Loucy (cell line): ENCODE data around the gene MYH7B.

Experiments
- H2AFZ ChIP-seq: fragments of 200-600 bp; sonication (generic); 2 replicates; pipeline ENCODE4 v1.6.0; 2016; ENCODE audit warnings: antibody characterized with exemption, mild to moderate bottlenecking, low read length, moderate library complexity
- H3F3A ChIP-seq: fragments of 200-600 bp; 2 replicates; pipeline ENCODE4 v1.6.0; 2016; ENCODE audit warnings: antibody characterized with exemption, low read depth, mild to moderate bottlenecking
- H3K27me3 ChIP-seq: fragments of 200-600 bp; sonication (generic); 2 replicates; pipeline ENCODE4 v1.6.1; 2014; ENCODE audit warnings: low read length, mild to moderate bottlenecking; ENCODE audit not compliant: insufficient read depth, poor library complexity, severe bottlenecking
- H3K36me3 ChIP-seq: fragments of 200-600 bp; sonication (generic); 2 replicates; pipeline ENCODE4 v1.6.1; 2016; ENCODE audit warnings: low read length; ENCODE audit not compliant: insufficient read depth
- H3K4me1 ChIP-seq: fragments of 200-600 bp; sonication (generic); 2 replicates; pipeline ENCODE4 v1.5.1; 2014; ENCODE audit warnings: low read length, mild to moderate bottlenecking; ENCODE audit not compliant: insufficient read depth, poor library complexity, severe bottlenecking
- H3K4me2 ChIP-seq: fragments of 200-600 bp; sonication (generic); 2 replicates; pipeline ENCODE4 v1.6.0; 2014; ENCODE audit warnings: antibody characterized with exemption, low read length, low read depth, mild to moderate bottlenecking; ENCODE audit not compliant: poor library complexity, severe bottlenecking
- H3K4me3 ChIP-seq: fragments of 200-600 bp; sonication (generic); 2 replicates; pipeline ENCODE4 v1.5.1; 2014; ENCODE audit warnings: low read length, mild to moderate bottlenecking, mixed read lengths; ENCODE audit not compliant: poor library complexity, severe bottlenecking
- H3K79me2 ChIP-seq: fragments of 200-600 bp; sonication (generic); 2 replicates; pipeline ENCODE4 v1.6.1; 2014; ENCODE audit warnings: low read length; ENCODE audit not compliant: insufficient read depth
- H3K9ac ChIP-seq: fragments of 200-600 bp; sonication (generic); 2 replicates; pipeline ENCODE4 v1.6.0; 2014; ENCODE audit warnings: mild to moderate bottlenecking, low read depth, low read length, moderate library complexity; ENCODE audit not compliant: poor library complexity, severe bottlenecking
- H3K9me2 ChIP-seq: fragments of 200-600 bp; sonication (generic); replicated peaks from 2 replicates; pipeline ENCODE4 v1.6.1; 2016; ENCODE audit warnings: low read depth, low read length, mixed read lengths
- H3K9me3 ChIP-seq: fragments of 200-600 bp; sonication (generic); 2 replicates; pipeline ENCODE4 v1.6.1; 2014; ENCODE audit warnings: mild to moderate bottlenecking, antibody characterized with exemption, low read length, low read depth; ENCODE audit not compliant: insufficient read depth
- H4K20me1 ChIP-seq: fragments of 200-600 bp; sonication (generic); 2 replicates; pipeline ENCODE4 v1.6.0; 2014; ENCODE audit warnings: antibody characterized with exemption, low read length, mild to moderate bottlenecking; ENCODE audit not compliant: insufficient read depth, poor library complexity, severe bottlenecking
- CTCF ChIP-seq: fragments of 200-600 bp; sonication (generic); conservative IDR thresholded peaks from 2 replicates; pipeline ENCODE4 v1.5.1; 2014; ENCODE audit warnings: mild to moderate bottlenecking, antibody characterized with exemption, low read length
- EZH2phosphoT487 ChIP-seq: fragments of 200-600 bp; IDR thresholded peaks from 2 replicates; pipeline ENCODE4 v1.6.1; 2018; ENCODE audit warnings: antibody characterized with exemption, mild to moderate bottlenecking, moderate library complexity, borderline replicate concordance

MYH7B gene

GRCh38 chr20:34995696-34996095, 40.0 kb downstream of the MYH7B start:
- H3K9me2 ChIP-seq, result no peaks in the 10 kb centered on the region
- no peaks in the 10 kb centered on the region for H3K27me3 ChIP-seq
- TF ChIP-seq EZH2phosphoT487, result no peak
- no peak for TF ChIP-seq CTCF
- no peak overlapping the region for H3K4me3 ChIP-seq
- H3K4me2 ChIP-seq, result no peak overlapping the region
- H3K36me3 ChIP-seq, result peaks cover 38% of the 10 kb centered on the region; the same call in 1 of the 2 replicates
- no peaks in the 10 kb centered on the region for H3K9me3 ChIP-seq
- no peaks in the 10 kb centered on the region for H3F3A ChIP-seq
- no peak overlapping the region for H2AFZ ChIP-seq
- no peaks in the 10 kb centered on the region for H3K4me1 ChIP-seq
- no peaks in the 10 kb centered on the region for H4K20me1 ChIP-seq
- no peaks in the 10 kb centered on the region for H3K79me2 ChIP-seq
- H3K9ac ChIP-seq, result no peak overlapping the region

- TF ChIP-seq CTCF, result no peak
- no peak for TF ChIP-seq EZH2phosphoT487
- Histone ChIP-seq H3K4me3 (no peak overlapping the region), H4K20me1 (no peaks in the 10 kb centered on the region), H2AFZ (no peak overlapping the region), H3F3A (no peaks in the 10 kb centered on the region), H3K9me2 (no peaks in the 10 kb centered on the region), H3K36me3 (peaks cover 41% of the 10 kb centered on the region; the same call in 1 of the 2 replicates), H3K9ac (no peak overlapping the region), H3K4me1 (no peaks in the 10 kb centered on the region), H3K4me2 (no peak overlapping the region), H3K9me3 (no peaks in the 10 kb centered on the region), H3K27me3 (no peaks in the 10 kb centered on the region), H3K79me2 (no peaks in the 10 kb centered on the region)
Measured at GRCh38 chr20:34996243-34997028, 40.8 kb downstream of the MYH7B start.

GRCh38 chr20:34997131-34997561, 41.5 kb downstream of the MYH7B start:
- H3K36me3 ChIP-seq, result peaks cover 48% of the 10 kb centered on the region; the same call in 1 of the 2 replicates
- H3K79me2 ChIP-seq, result no peaks in the 10 kb centered on the region
- no peak overlapping the region for H3K4me3 ChIP-seq
- H4K20me1 ChIP-seq, result no peaks in the 10 kb centered on the region
- no peaks in the 10 kb centered on the region for H3K9me3 ChIP-seq
- no peaks in the 10 kb centered on the region for H3F3A ChIP-seq
- no peak overlapping the region for H3K4me2 ChIP-seq
- H3K9me2 ChIP-seq, result no peaks in the 10 kb centered on the region
- H3K9ac ChIP-seq, result no peak overlapping the region
- TF ChIP-seq CTCF (no peak), EZH2phosphoT487 (no peak)
- no peak overlapping the region for H2AFZ ChIP-seq
- H3K27me3 ChIP-seq, result no peaks in the 10 kb centered on the region
- no peaks in the 10 kb centered on the region for H3K4me1 ChIP-seq
